AG09309 (cell line): Measurements from ENCODE around the gene ALOX12.

ENCODE experiments used
- DNase-seq: peaks from one replicate; pipeline ENCODE4 v3.0.0-alpha.2; 2010; ENCODE audit warnings: low read depth
- H3K4me3 ChIP-seq: 2 replicates; pipeline ENCODE4 v1.5.1; 2011; ENCODE audit warnings: mild to moderate bottlenecking, low read depth, low read length, moderate library complexity; ENCODE audit not compliant: control insufficient read depth
- CTCF ChIP-seq: IDR thresholded peaks from 2 replicates; pipeline ENCODE4 v1.5.1; 2011; ENCODE audit warnings: mild to moderate bottlenecking, low read depth, low read length, inconsistent platforms; ENCODE audit not compliant: insufficient read depth, control insufficient read depth; ENCODE audit errors: missing control alignments

Gene ALOX12

GRCh38 chr17:7027335-7027734 lies 31.5 kb downstream of the ALOX12 start:
- no peak for TF ChIP-seq CTCF
- no peak for DNase-seq
- no peak overlapping the region for H3K4me3 ChIP-seq

GRCh38 chr17:7029096-7029495 lies 33.2 kb downstream of the ALOX12 start:
- no peak for DNase-seq
- no peak for TF ChIP-seq CTCF
- no peak overlapping the region for H3K4me3 ChIP-seq

- H3K4me3 ChIP-seq, result no peak overlapping the region
- DNase-seq, result no peak
- no peak for TF ChIP-seq CTCF
These were observed 33.8 kb downstream of the ALOX12 start for GRCh38 chr17:7029659-7030058.

- no peak for TF ChIP-seq CTCF
- no peak for DNase-seq
- H3K4me3 ChIP-seq, result peak overlapping the region; percentile 94
These were observed 39.2 kb downstream of the ALOX12 start for GRCh38 chr17:7034955-7035590.

- H3K4me3 ChIP-seq, result peak within 1 kb of the TSS; percentile 94
- TF ChIP-seq CTCF, result no peak
- peak; percentile 81 for DNase-seq
These were observed 39.9 kb downstream of the ALOX12 start, which contains the start of gene SLC16A13 for GRCh38 chr17:7035591-7036368. SLC16A13 (plus strand) TSS chr17:7036015; CDS start chr17:7036383, 368 bp downstream.

- no peak for TF ChIP-seq CTCF
- DNase-seq, result no peak
- no peak overlapping the region for H3K4me3 ChIP-seq
These were observed 42.4 kb downstream of the ALOX12 start for GRCh38 chr17:7038025-7038862.
